Endothelial cell of umbilical vein (primary cell): Measurements from ENCODE around the gene PLEKHJ1. TPM values are rescaled to one million over a fixed set of nuclear protein-coding genes. Genes with fewer than 3 reads are reported as not detected.

Experiments
- BruUV-seq: library from RNA; stranded (reverse); fragments of 400-500 nt; replicated peaks from 2 replicates; lab custom pipeline; 2021; lab: Mats Ljungman, UMichigan
- CTCF ChIA-PET: fragments of 300-600, 350-600 bp; sonication (Branson Sonifier 250); formaldehyde crosslinking; loops from one replicate; lab custom pipeline; 2021; ENCODE audit warnings: antibody characterized with exemption, inconsistent platforms; lab: Charles Lee
- POLR2A ChIA-PET: fragments of 300-600, 350-600 bp; sonication (Branson Sonifier 250); formaldehyde crosslinking; loops from one replicate; lab custom pipeline; 2021; ENCODE audit warnings: antibody characterized with exemption, inconsistent platforms; lab: Charles Lee
- DNase-seq: peaks from one replicate; pipeline ENCODE4 v3.0.0-alpha.2; 2011; ENCODE audit warnings: low read depth, low spot score
- FAIRE-seq: peaks from 2 replicates; lab custom pipeline; 2011; peaks lifted over from hg19 to GRCh38; lab: Jason Lieb, UNC
- H2AFZ ChIP-seq: 2 replicates; pipeline ENCODE4 v1.6.0; 2012; ENCODE audit warnings: low read depth, low read length, control low read depth, inconsistent platforms
- H3K27ac ChIP-seq: 2 replicates; pipeline ENCODE4 v1.5.1; 2011; ENCODE audit warnings: low read depth, mild to moderate bottlenecking, control low read depth, low read length, moderate library complexity; ENCODE audit not compliant: insufficient read depth
- H3K27me3 ChIP-seq, 2 experiments: 2 replicates each; pipeline versions ENCODE4 v1.6.0 to v1.6.1; 2011; ENCODE audit warnings: low read length in 2 of 2, mixed read lengths in 1 of 2; ENCODE audit not compliant: control insufficient read depth in 2 of 2, insufficient read depth in 2 of 2
- H3K36me3 ChIP-seq, 2 experiments: 2 replicates in 1 of 2; 3 replicates in 1 of 2; pipeline ENCODE4 v1.5.1; 2011; ENCODE audit warnings: low read length in 2 of 2, mild to moderate bottlenecking in 1 of 2, moderate library complexity in 1 of 2; ENCODE audit not compliant: control insufficient read depth in 2 of 2, insufficient read depth in 2 of 2; ENCODE audit errors: extremely low read depth in 1 of 2
- H3K4me1 ChIP-seq: 3 replicates; pipeline ENCODE4 v1.5.1; 2011; ENCODE audit warnings: mild to moderate bottlenecking, low read length; ENCODE audit not compliant: control insufficient read depth, insufficient read depth; ENCODE audit errors: extremely low read depth
- H3K4me2 ChIP-seq: 2 replicates; pipeline ENCODE4 v1.6.1; 2011; ENCODE audit warnings: low read length, control low read depth, mixed read lengths; ENCODE audit not compliant: insufficient read depth
- H3K4me3 ChIP-seq, 3 experiments: fragments of 200-600 bp in 1 of 3; sonication (generic), shearing (Covaris generic) in 1 of 3; replicated peaks in 1 of 3; 2 replicates each; pipeline ENCODE4 v1.5.1; 2011 to 2016; ENCODE audit warnings: control low read depth in 3 of 3, low read length in 3 of 3, mild to moderate bottlenecking in 2 of 3, inconsistent platforms in 1 of 3, low read depth in 1 of 3, moderate library complexity in 1 of 3; ENCODE audit not compliant: insufficient read depth in 1 of 3
- H3K79me2 ChIP-seq: 2 replicates; pipeline ENCODE4 v1.6.0; 2012; ENCODE audit warnings: low read length, inconsistent platforms; ENCODE audit not compliant: control insufficient read depth, insufficient read depth
- H3K9ac ChIP-seq: replicated peaks from 2 replicates; pipeline ENCODE3; 2011; ENCODE audit warnings: low read length, control low read depth; ENCODE audit not compliant: insufficient read depth; ENCODE audit errors: extremely low read depth
- H3K9me1 ChIP-seq: replicated peaks from 3 replicates; pipeline ENCODE4 v1.6.0; 2011; ENCODE audit warnings: mild to moderate bottlenecking, low read length; ENCODE audit not compliant: control insufficient read depth, insufficient read depth; ENCODE audit errors: extremely low read depth
- H3K9me3 ChIP-seq: replicated peaks from 2 replicates; pipeline ENCODE4 v1.5.1; 2012; ENCODE audit warnings: low read length, inconsistent platforms; ENCODE audit not compliant: control insufficient read depth, insufficient read depth
- H4K20me1 ChIP-seq: replicated peaks from 2 replicates; pipeline ENCODE3; 2011; ENCODE audit warnings: mild to moderate bottlenecking, low read length; ENCODE audit not compliant: control insufficient read depth, insufficient read depth; ENCODE audit errors: extremely low read depth
- EZH2 ChIP-seq: IDR thresholded peaks from 2 replicates; pipeline ENCODE4 v1.6.1; 2012; ENCODE audit warnings: borderline replicate concordance, low read depth, mild to moderate bottlenecking, moderate library complexity, low read length, inconsistent platforms; ENCODE audit not compliant: severe bottlenecking
- FOS ChIP-seq: IDR thresholded peaks from 2 replicates; pipeline ENCODE4 v1.6.1; 2011; ENCODE audit warnings: mild to moderate bottlenecking, low read length, moderate library complexity, borderline replicate concordance; ENCODE audit not compliant: insufficient read depth
- GATA2 ChIP-seq: IDR thresholded peaks from 2 replicates; pipeline ENCODE4 v1.7.0; 2011; ENCODE audit warnings: low read depth, mild to moderate bottlenecking, moderate library complexity, mixed read lengths, low read length; ENCODE audit not compliant: insufficient read length, insufficient read depth
- JUN ChIP-seq: IDR thresholded peaks from 2 replicates; pipeline ENCODE4 v1.6.1; 2011; ENCODE audit warnings: borderline replicate concordance, low read depth; ENCODE audit not compliant: insufficient read length, insufficient read depth
- MYC ChIP-seq: IDR thresholded peaks from one replicate; pipeline ENCODE4 v1.6.1; 2011; ENCODE audit warnings: mild to moderate bottlenecking, low read depth, low read length
- POLR2A ChIP-seq: IDR thresholded peaks from 2 replicates; pipeline ENCODE4 v1.6.1; 2012; ENCODE audit warnings: low read depth, mild to moderate bottlenecking, control low read depth, low read length
- POLR2AphosphoS5 ChIP-seq: IDR thresholded peaks from 2 replicates; pipeline ENCODE4 v1.6.1; 2012; ENCODE audit warnings: low read depth, mild to moderate bottlenecking, control low read depth, low read length, moderate library complexity; ENCODE audit not compliant: insufficient read depth
- dilution Hi-C: fragments of 300-500 bp; cut with MboI; formaldehyde crosslinking; loops from one replicate; pipeline ENCODE4 v1.15.0; 2019; ENCODE audit warnings: low sequenced_read_pairs; ENCODE audit not compliant: extremely low pct_ligation_motif_present
- intact Hi-C: fragments of 100-400 bp; cut with micrococcal nuclease; formaldehyde crosslinking; loops from one replicate; pipeline ENCODE4 v1.10.0; 2022
- polyA plus RNA-seq, 4 experiments: library from polyadenylated mRNA; depleted of rRNA in 3 of 4; stranded (reverse) in 3 of 4; unstranded in 1 of 4; fragments of >200 nt; gene quantifications; 2 replicates each; pipeline versions ENCODE4 v1.2.1 to v1.2.3, GENCODE V29; 2011 to 2012; ENCODE audit warnings: missing spikeins in 1 of 4
- total RNA-seq: library from RNA; stranded (reverse); gene quantifications from 2 replicates; pipeline ENCODE4 v1.2.3, GENCODE V29; 2021
- TF ChIP-seq, protein P1 (sequence below), 2 donors: IDR thresholded peaks; 1 replicate in 1 of 2; 2 replicates in 1 of 2; pipeline ENCODE4 v1.5.1; 2011; ENCODE audit warnings: low read length in 2 of 2, mild to moderate bottlenecking in 2 of 2, moderate library complexity in 2 of 2, control low read depth in 1 of 2, inconsistent platforms in 1 of 2, low read depth in 1 of 2; ENCODE audit not compliant: insufficient read depth in 1 of 2; ENCODE audit errors: extremely low read depth in 1 of 2
- TF ChIP-seq, protein P2 (sequence below): IDR thresholded peaks from 2 replicates; pipeline ENCODE4 v1.6.1; 2011; ENCODE audit not compliant: insufficient read depth, insufficient read length

Gene PLEKHJ1
- total and polyA plus RNA-seq, 2 donors (not counting 3 experiments of a cell fraction or from before 2014, with no cell fraction given), result 82.4 to 115 TPM

DNA sequence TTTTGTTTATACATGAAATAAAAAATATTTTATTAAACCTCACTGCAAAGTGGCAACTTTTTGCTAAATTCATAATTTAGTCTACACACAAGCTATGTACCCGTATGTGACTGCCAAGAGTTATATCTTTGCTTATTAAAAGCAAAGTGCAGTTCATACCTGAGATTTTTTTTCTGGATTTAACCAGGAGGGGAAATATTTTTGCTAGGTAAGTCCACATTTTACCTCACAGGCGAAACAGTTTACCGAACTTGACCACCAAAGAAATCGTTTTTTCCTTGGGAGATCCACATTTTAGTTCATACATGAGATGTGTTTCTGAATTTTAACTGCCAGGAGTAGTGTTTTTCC lies 32.3 kb upstream of the PLEKHJ1 start:
- Histone ChIP-seq H3K27ac (no peak overlapping the region), H3K4me1 (peaks cover 30% of the 10 kb centered on the region), H3K36me3 (peaks cover 2 to 11% of the 10 kb centered on the region in 2 experiments), H3K9me3 (no peaks in the 10 kb centered on the region), H3K4me2 (peak overlapping the region; percentile 71), H3K9ac (peak overlapping the region; percentile 32), H3K4me3 (peak overlapping the region in 2 of 3 experiments; percentile 64 to 86), H4K20me1 (no peaks in the 10 kb centered on the region), H3K9me1 (no peaks in the 10 kb centered on the region), H3K79me2 (peaks cover 38% of the 10 kb centered on the region), H2AFZ (peak overlapping the region; percentile 67), H3K27me3 (no peaks in the 10 kb centered on the region)
- intact Hi-C loops, result no loop called here
- FAIRE-seq, result no peak
- no peak for TF ChIP-seq POLR2AphosphoS5
- TF ChIP-seq MYC, result no peak
- TF ChIP-seq FOS, result no peak
- TF ChIP-seq, protein P1, sequence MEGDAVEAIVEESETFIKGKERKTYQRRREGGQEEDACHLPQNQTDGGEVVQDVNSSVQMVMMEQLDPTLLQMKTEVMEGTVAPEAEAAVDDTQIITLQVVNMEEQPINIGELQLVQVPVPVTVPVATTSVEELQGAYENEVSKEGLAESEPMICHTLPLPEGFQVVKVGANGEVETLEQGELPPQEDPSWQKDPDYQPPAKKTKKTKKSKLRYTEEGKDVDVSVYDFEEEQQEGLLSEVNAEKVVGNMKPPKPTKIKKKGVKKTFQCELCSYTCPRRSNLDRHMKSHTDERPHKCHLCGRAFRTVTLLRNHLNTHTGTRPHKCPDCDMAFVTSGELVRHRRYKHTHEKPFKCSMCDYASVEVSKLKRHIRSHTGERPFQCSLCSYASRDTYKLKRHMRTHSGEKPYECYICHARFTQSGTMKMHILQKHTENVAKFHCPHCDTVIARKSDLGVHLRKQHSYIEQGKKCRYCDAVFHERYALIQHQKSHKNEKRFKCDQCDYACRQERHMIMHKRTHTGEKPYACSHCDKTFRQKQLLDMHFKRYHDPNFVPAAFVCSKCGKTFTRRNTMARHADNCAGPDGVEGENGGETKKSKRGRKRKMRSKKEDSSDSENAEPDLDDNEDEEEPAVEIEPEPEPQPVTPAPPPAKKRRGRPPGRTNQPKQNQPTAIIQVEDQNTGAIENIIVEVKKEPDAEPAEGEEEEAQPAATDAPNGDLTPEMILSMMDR (IDR thresholded peaks at IDR 0.05; ENCODE audit: extremely low read depth in 1 of 2, insufficient read depth in 1 of 2, low read depth in 1 of 2, low read length in 2 of 2), result no peak
- TF ChIP-seq EZH2, result no peak
- TF ChIP-seq JUN, result no peak
- TF ChIP-seq, protein P2, sequence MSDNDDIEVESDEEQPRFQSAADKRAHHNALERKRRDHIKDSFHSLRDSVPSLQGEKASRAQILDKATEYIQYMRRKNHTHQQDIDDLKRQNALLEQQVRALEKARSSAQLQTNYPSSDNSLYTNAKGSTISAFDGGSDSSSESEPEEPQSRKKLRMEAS, result no peak
- TF ChIP-seq GATA2, result no peak
- TF ChIP-seq POLR2A, result no peak
- ChIA-PET POLR2A (no interaction called here), CTCF (no interaction called here)
- no peak for DNase-seq
- BruUV-seq, result no TSS peak
- dilution Hi-C loops, result no loop called here
